Tibial artery (tissue), 4 donors: ENCODE measurements around the gene PLET1.

Experiments
- DNase-seq, 2 donors: peaks; one replicate each; pipeline ENCODE4 v3.0.0-alpha.2; 2019
- H3K27ac ChIP-seq, 2 donors: fragments of 200-600 bp; sonication (generic) in 1 of 2; 1 replicate in 1 of 2; 2 replicates in 1 of 2; pipeline ENCODE4 v1.5.1; 2018 to 2019; ENCODE audit warnings: mild to moderate bottlenecking in 1 of 2
- H3K27me3 ChIP-seq, 2 donors: fragments of 200-600 bp; sonication (generic) in 1 of 2; one replicate each; pipeline versions ENCODE4 v1.5.1 to v1.6.0; 2016 to 2019
- H3K36me3 ChIP-seq, 3 donors: fragments of 200-600 bp; sonication (generic) in 2 of 3; one replicate each; pipeline ENCODE4 v1.5.1; 2016 to 2019; ENCODE audit warnings: mild to moderate bottlenecking in 2 of 3
- H3K4me1 ChIP-seq, 4 donors: fragments of 200-600 bp; sonication (generic) in 2 of 4; 1 replicate in 3 of 4; 2 replicates in 1 of 4; pipeline ENCODE4 v1.5.1; 2016 to 2019
- H3K4me3 ChIP-seq, 2 donors: fragments of 200-600 bp; sonication (generic) in 1 of 2; 1 replicate in 1 of 2; 2 replicates in 1 of 2; pipeline ENCODE4 v1.5.1; 2018 to 2019; ENCODE audit warnings: mild to moderate bottlenecking in 2 of 2
- H3K9me3 ChIP-seq, 3 donors: fragments of 200-600 bp; sonication (generic) in 1 of 3; one replicate each; pipeline ENCODE4 v1.5.1; 2016 to 2019
- CTCF ChIP-seq, 2 experiments: fragments of 200-600 bp in 1 of 2; fragments of 450-650 bp in 1 of 2; IDR thresholded peaks; one replicate each; pipeline ENCODE4 v1.5.1; 2017 to 2019; ENCODE audit warnings: antibody characterized with exemption in 2 of 2, mild to moderate bottlenecking in 1 of 2, moderate library complexity in 1 of 2
- intact Hi-C: fragments of 100-400 bp; cut with DNase I; formaldehyde crosslinking; loops from one replicate; pipeline ENCODE4 v1.15.0; 2023; ENCODE audit warnings: low total_unique reads

PLET1 gene

GRCh38 chr11:112260490-112260889 lies at the start of gene PLET1:
TSS of gene PLET1 (minus strand) at chr11:112260860. CDS start at chr11:112260589, 271 bp downstream.
- Histone ChIP-seq H3K4me1 (no peaks in the 10 kb centered on the region), H3K9me3 (no peaks in the 10 kb centered on the region), H3K4me3 (no peak within 1 kb of the TSS), H3K27me3 (no peaks in the 10 kb centered on the region), H3K36me3 (peaks cover 0 to 7% (median 0%) of the 10 kb centered on the region in 3 donors), H3K27ac (no peak within 1 kb of the TSS)
- no peak for TF ChIP-seq CTCF (IDR thresholded peaks at IDR 0.05)
- intact Hi-C loops: no loop called here
- no peak for DNase-seq

- Histone ChIP-seq H3K27ac (no peak overlapping the region), H3K4me3 (no peak overlapping the region), H3K4me1 (peaks cover 0 to 3% (median 1%) of the 10 kb centered on the region in 4 donors), H3K9me3 (no peaks in the 10 kb centered on the region), H3K27me3 (no peaks in the 10 kb centered on the region), H3K36me3 (peaks cover 0 to 9% (median 0%) of the 10 kb centered on the region in 3 donors)
- intact Hi-C loops: no loop called here
- no peak for TF ChIP-seq CTCF (IDR thresholded peaks at IDR 0.05)
- DNase-seq: no peak
Observed at GRCh38 chr11:112310419-112310818, 49.8 kb upstream of the PLET1 start.

GRCh38 chr11:112308651-112309050 lies 48.0 kb upstream of the PLET1 start:
- intact Hi-C loops: no loop called here
- Histone ChIP-seq H3K9me3 (no peaks in the 10 kb centered on the region), H3K36me3 (peaks cover 0 to 9% (median 0%) of the 10 kb centered on the region in 3 donors), H3K27ac (no peak overlapping the region), H3K27me3 (no peaks in the 10 kb centered on the region), H3K4me3 (no peak overlapping the region), H3K4me1 (no peaks in the 10 kb centered on the region)
- no peak for TF ChIP-seq CTCF (IDR thresholded peaks at IDR 0.05)
- DNase-seq: no peak

GRCh38 chr11:112307616-112308015 lies 47.0 kb upstream of the PLET1 start:
- TF ChIP-seq CTCF (IDR thresholded peaks at IDR 0.05): no peak
- no peaks in the 10 kb centered on the region for H3K9me3 ChIP-seq
- H3K27ac ChIP-seq: no peak overlapping the region
- no peak overlapping the region for H3K4me3 ChIP-seq
- no peak for DNase-seq
- peaks cover 0 to 9% (median 0%) of the 10 kb centered on the region in 3 donors for H3K36me3 ChIP-seq
- H3K27me3 ChIP-seq: no peaks in the 10 kb centered on the region
- H3K4me1 ChIP-seq: peaks cover 0 to 6% (median 2%) of the 10 kb centered on the region in 4 donors
- intact Hi-C loops: no loop called here

- Histone ChIP-seq H3K27me3 (no peaks in the 10 kb centered on the region), H3K36me3 (peaks cover 0 to 9% (median 0%) of the 10 kb centered on the region in 3 donors), H3K27ac (no peak overlapping the region), H3K9me3 (no peaks in the 10 kb centered on the region), H3K4me1 (peaks cover 0 to 17% (median 10%) of the 10 kb centered on the region in 4 donors), H3K4me3 (no peak overlapping the region)
- intact Hi-C loops: no loop called here
- DNase-seq: no peak
- TF ChIP-seq CTCF (IDR thresholded peaks at IDR 0.05): no peak
Observed at GRCh38 chr11:112306230-112306629, 45.6 kb upstream of the PLET1 start.

GRCh38 chr11:112304914-112305313 lies 44.3 kb upstream of the PLET1 start:
- no peaks in the 10 kb centered on the region for H3K9me3 ChIP-seq
- peaks cover 0 to 30% (median 10%) of the 10 kb centered on the region in 4 donors for H3K4me1 ChIP-seq
- H3K27me3 ChIP-seq: no peaks in the 10 kb centered on the region
- H3K4me3 ChIP-seq: no peak overlapping the region
- H3K27ac ChIP-seq: no peak overlapping the region
- peaks cover 0 to 9% (median 0%) of the 10 kb centered on the region in 3 donors for H3K36me3 ChIP-seq
- DNase-seq: no peak
- intact Hi-C loops: no loop called here
- TF ChIP-seq CTCF (IDR thresholded peaks at IDR 0.05): no peak
